AG04449 (cell line): ENCODE data around the gene USP48.

Source experiments
- CTCF ChIA-PET: fragments of 350-600 bp; formaldehyde crosslinking; extraction: SDS; loops from one replicate; lab custom pipeline; 2021; ENCODE audit warnings: antibody characterized with exemption; lab: Yijun Ruan, JAX
- POLR2A ChIA-PET: fragments of 400-600, 350-600 bp; formaldehyde crosslinking; extraction: SDS; loops from one replicate; lab custom pipeline; 2020; ENCODE audit warnings: antibody characterized with exemption, inconsistent platforms; lab: Yijun Ruan, JAX
- DNase-seq: peaks from one replicate; pipeline ENCODE4 v3.0.0-alpha.2; 2010; ENCODE audit warnings: low read depth, low spot score
- H3K4me3 ChIP-seq: 2 replicates; pipeline ENCODE4 v1.5.1; 2011; ENCODE audit warnings: low read depth, mild to moderate bottlenecking, control low read depth, low read length
- CTCF ChIP-seq: IDR thresholded peaks from one replicate; pipeline ENCODE4 v1.5.1; 2011; ENCODE audit warnings: mild to moderate bottlenecking, moderate library complexity, low read length, control low read depth, inconsistent platforms; ENCODE audit not compliant: insufficient read depth; ENCODE audit errors: missing control alignments

The USP48 gene

GRCh38 chr1:21725748-21726392, 57.1 kb downstream of the USP48 start:
- ChIA-PET CTCF (interaction anchor here (1.1 to 1.9 kb wide), 3 partner anchors 16 to 57 kb away, joined by 4 read pairs; partner anchors contain the start of gene USP48), POLR2A (no interaction called here)
- TF ChIP-seq CTCF = no peak
- no peak for DNase-seq
- no peak overlapping the region for H3K4me3 ChIP-seq

GRCh38 chr1:21724570-21724969, 58.4 kb downstream of the USP48 start:
- ChIA-PET POLR2A (no interaction called here), CTCF (interaction anchor here (1.2 kb wide), 1 partner anchor 21 kb away, joined by 4 read pairs; no protein-coding TSS in a partner anchor)
- DNase-seq = no peak
- no peak overlapping the region for H3K4me3 ChIP-seq
- TF ChIP-seq CTCF = no peak

GRCh38 chr1:21724098-21724497, 58.9 kb downstream of the USP48 start:
- H3K4me3 ChIP-seq = no peak overlapping the region
- no peak for TF ChIP-seq CTCF
- DNase-seq = no peak
- CTCF ChIA-PET = no interaction called here
- POLR2A ChIA-PET = no interaction called here

- no peak for DNase-seq
- ChIA-PET CTCF (interaction anchor here (0.6 kb wide), 1 partner anchor 19 kb away, joined by 3 read pairs; no protein-coding TSS in a partner anchor), POLR2A (no interaction called here)
- H3K4me3 ChIP-seq = no peak overlapping the region
- no peak for TF ChIP-seq CTCF
Observed at GRCh38 chr1:21721295-21721985, 61.5 kb downstream of the USP48 start.

- CTCF ChIA-PET = no interaction called here
- no peak for TF ChIP-seq CTCF
- no peak for DNase-seq
- H3K4me3 ChIP-seq = no peak overlapping the region
- POLR2A ChIA-PET = no interaction called here
Observed at GRCh38 chr1:21716169-21716568, 66.8 kb downstream of the USP48 start.

- ChIA-PET CTCF (interaction anchor here (0.9 kb wide), 1 partner anchor 17 kb away, joined by 4 read pairs; no protein-coding TSS in a partner anchor), POLR2A (interaction anchor here (1.2 kb wide), 1 partner anchor 23 kb away, joined by 3 read pairs; no protein-coding TSS in a partner anchor)
- no peak for TF ChIP-seq CTCF
- DNase-seq = no peak
- no peak overlapping the region for H3K4me3 ChIP-seq
Observed at GRCh38 chr1:21707891-21708290, 75.1 kb downstream of the USP48 start.
